Spleen (tissue), 11 donors: Measurements from ENCODE around the gene CS. TPM values are rescaled to one million over a fixed set of nuclear protein-coding genes. Genes with fewer than 3 reads are reported as not detected.

Source experiments
- DNase-seq: peaks from one replicate; pipeline ENCODE4 v3.0.0-alpha.2; 2020
- H3K27ac ChIP-seq, 8 donors: fragments of 200-600 bp; sonication (generic) in 7 of 8; 1 replicate in 4 of 8; 2 replicates in 4 of 8; pipeline versions ENCODE4 v1.5.0 to v1.8.0; 2016 to 2021; ENCODE audit warnings: inconsistent platforms in 4 of 8, mild to moderate bottlenecking in 4 of 8, moderate library complexity in 1 of 8
- H3K27me3 ChIP-seq, 7 donors: fragments of 200-600 bp; sonication (generic) in 6 of 7; replicated peaks in 1 of 7; 1 replicate in 4 of 7; 2 replicates in 3 of 7; pipeline versions ENCODE4 v1.5.0 to v1.8.0; 2016 to 2021; ENCODE audit warnings: inconsistent platforms in 3 of 7, mild to moderate bottlenecking in 1 of 7
- H3K36me3 ChIP-seq, 6 donors: fragments of 200-600 bp; sonication (generic) in 5 of 6; 1 replicate in 4 of 6; 2 replicates in 2 of 6; pipeline versions ENCODE4 v1.5.0 to v1.8.0; 2016 to 2021; ENCODE audit warnings: inconsistent platforms in 2 of 6
- H3K4me1 ChIP-seq, 6 donors: fragments of 200-600 bp; sonication (generic) in 5 of 6; 1 replicate in 3 of 6; 2 replicates in 3 of 6; pipeline versions ENCODE4 v1.5.0 to v1.8.0; 2016 to 2021; ENCODE audit warnings: inconsistent platforms in 3 of 6
- H3K4me3 ChIP-seq, 8 donors: fragments of 200-600 bp; sonication (generic) in 7 of 8; 1 replicate in 4 of 8; 2 replicates in 4 of 8; pipeline versions ENCODE4 v1.5.0 to v1.8.0; 2016 to 2021; ENCODE audit warnings: inconsistent platforms in 4 of 8, mild to moderate bottlenecking in 4 of 8, moderate library complexity in 2 of 8
- H3K9me3 ChIP-seq, 8 donors: fragments of 200-600 bp; sonication (generic) in 7 of 8; 1 replicate in 4 of 8; 2 replicates in 4 of 8; pipeline versions ENCODE4 v1.5.0 to v1.8.0; 2016 to 2021; ENCODE audit warnings: inconsistent platforms in 4 of 8
- CTCF ChIP-seq, 11 experiments: fragments of 200-600 bp in 7 of 11; fragments of 450-650 bp in 4 of 11; sonication (generic) in 4 of 11; IDR thresholded peaks in 8 of 11; conservative IDR thresholded peaks in 3 of 11; 1 replicate in 7 of 11; 2 replicates in 4 of 11; pipeline versions ENCODE4 v1.4.0 to v1.8.0; 2016 to 2021; ENCODE audit warnings: antibody characterized with exemption in 11 of 11, inconsistent platforms in 4 of 11, mild to moderate bottlenecking in 1 of 11
- POLR2A ChIP-seq, 3 donors: fragments of 450-650 bp; IDR thresholded peaks; one replicate each; pipeline ENCODE4 v1.5.1; 2017; ENCODE audit warnings: antibody characterized with exemption in 3 of 3, mild to moderate bottlenecking in 1 of 3
- POLR2AphosphoS5 ChIP-seq, 3 donors: sonication (generic); formaldehyde crosslinking; IDR thresholded peaks; one replicate each; pipeline ENCODE4 v1.5.1; 2017; ENCODE audit warnings: antibody characterized with exemption in 3 of 3
- WGBS, 5 donors: extraction: QIAGEN DNeasy Blood & Tissue Kit in 3 of 5; methylation state at CpG; one replicate each; pipeline versions ENCODE4 v1.1.5 to v1.1.7; 2013 to 2018; 5-methylcytosine and 5-hydroxymethylcytosine counted together
- intact Hi-C: fragments of 100-400 bp; cut with DNase I; formaldehyde crosslinking; loops from one replicate; pipeline ENCODE4 v1.15.0; 2023; ENCODE audit warnings: low total_unique reads
- polyA plus RNA-seq, 3 donors: library from polyadenylated mRNA; stranded (reverse); fragments of 200-250 nt; gene quantifications; one replicate each; pipeline ENCODE4 v1.2.1, GENCODE V29; 2013
- total RNA-seq, 7 donors: library from RNA; depleted of rRNA in 3 of 7; stranded (reverse); fragments of >200 nt in 3 of 7; fragmentation: NEBNext Ultra II Directional in 4 of 7; extraction: Animal tissue kit (Norgen Biotek cat#: 25700) in 4 of 7; gene quantifications; one replicate each; pipeline versions ENCODE4 v1.1.0 to v1.2.1, GENCODE V29; 2016 to 2021
- donor health status: healthy with polysubstance abuse.
- donor health status: DM: no; HTN: no; CAD: no; lungs with moderate emphysema.
- donor health status: DM: no; HTN: no; CAD: no.
- donor health status: Bipolar disorder and iron deficiency.
- donor health status: healthy.
- donor health status: DM: no; HTN: no; CAD: no.
- donor health status: DM: yes; HTN: yes; CAD: no.

CS gene
- total and polyA plus RNA-seq, 10 donors = 35.6 to 141 (median 125) TPM

GRCh38 chr12:56341616-56342015 is 41.5 kb upstream of the CS start:
- peaks cover 0 to 59% (median 44%) of the 10 kb centered on the region in 6 donors for H3K36me3 ChIP-seq
- H3K27ac ChIP-seq = peak overlapping the region in 1 of 8 donors; percentile 33
- TF ChIP-seq POLR2A (IDR thresholded peaks at IDR 0.05) (no peak), POLR2AphosphoS5 (IDR thresholded peaks at IDR 0.05) (no peak), CTCF (IDR thresholded peaks at IDR 0.05 in 8 of 11, conservative IDR thresholded peaks at IDR 0.05 in 3 of 11) (no peak)
- 36 to 80% (median 55%) methylated on average over 1 of the region's 1 CpG for WGBS, 5 donors
- no peak overlapping the region for H3K4me3 ChIP-seq
- no peak for DNase-seq
- intact Hi-C loops = no loop called here
- peaks cover 2 to 35% (median 22%) of the 10 kb centered on the region in 6 donors for H3K4me1 ChIP-seq
- no peaks in the 10 kb centered on the region for H3K27me3 ChIP-seq
- H3K9me3 ChIP-seq = no peaks in the 10 kb centered on the region

GRCh38 chr12:56339158-56339422 is 39.0 kb upstream of the CS start:
- peaks cover 4 to 46% (median 31%) of the 10 kb centered on the region in 6 donors for H3K4me1 ChIP-seq
- 74 to 100% (median 90%) methylated on average over 1 of the region's 1 CpG for WGBS, 5 donors
- peak overlapping the region in 3 of 8 donors; percentile 5 to 61 (median 12) for H3K4me3 ChIP-seq

GRCh38 chr12:56338308-56339157 is 38.4 kb upstream of the CS start, which contains the start of gene IL23A:
Gene IL23A, plus strand, starts transcription at chr12:56338884. Its CDS starts 161 bp downstream, at chr12:56339045.
- H3K27me3 ChIP-seq = no peaks in the 10 kb centered on the region
- TF ChIP-seq CTCF (IDR thresholded peaks at IDR 0.05 in 8 of 11, conservative IDR thresholded peaks at IDR 0.05 in 3 of 11) = no peak
- TF ChIP-seq POLR2A (IDR thresholded peaks at IDR 0.05) = peak in 1 of 3 donors; percentile 35
- TF ChIP-seq POLR2AphosphoS5 (IDR thresholded peaks at IDR 0.05) = peak; percentile 41 to 69 (median 60)
- H3K4me1 ChIP-seq = peaks cover 4 to 46% (median 32%) of the 10 kb centered on the region in 6 donors
- intact Hi-C loops = loop anchor here (10.0 kb wide), 1 partner anchor 126 kb away; the partner anchor contains the start of gene SPRYD4
- 30 to 37% (median 33%) methylated on average over 9 of the region's 9 CpGs for WGBS, 5 donors
- peak within 1 kb of the TSS in 3 of 8 donors; percentile 5 to 61 (median 12) for H3K4me3 ChIP-seq
- H3K36me3 ChIP-seq = peaks cover 0 to 28% (median 15%) of the 10 kb centered on the region in 6 donors
- no peaks in the 10 kb centered on the region for H3K9me3 ChIP-seq
- DNase-seq = peak; percentile 79
- peak within 1 kb of the TSS; percentile 69 to 91 (median 80) for H3K27ac ChIP-seq

More at GRCh38 chr12:56339158-56339422, 39.0 kb upstream of the CS start:
- intact Hi-C loops = loop anchor here (10.0 kb wide), 1 partner anchor 126 kb away; the partner anchor contains the start of gene SPRYD4
- H3K36me3 ChIP-seq = peaks cover 0 to 33% (median 20%) of the 10 kb centered on the region in 6 donors
- peak overlapping the region; percentile 69 to 91 (median 80) for H3K27ac ChIP-seq
- DNase-seq = no peak
- TF ChIP-seq POLR2AphosphoS5 (IDR thresholded peaks at IDR 0.05) (peak in 1 of 3 donors; percentile 7), CTCF (IDR thresholded peaks at IDR 0.05 in 8 of 11, conservative IDR thresholded peaks at IDR 0.05 in 3 of 11) (no peak)
- H3K27me3 ChIP-seq = no peaks in the 10 kb centered on the region
- no peaks in the 10 kb centered on the region for H3K9me3 ChIP-seq

GRCh38 chr12:56337753-56338251 is 37.7 kb upstream of the CS start:
- Histone ChIP-seq H3K4me1 (peaks cover 9 to 53% (median 38%) of the 10 kb centered on the region in 6 donors), H3K27ac (peak overlapping the region in 7 of 8 donors; percentile 75 to 91 (median 81)), H3K4me3 (no peak overlapping the region), H3K36me3 (peaks cover 0 to 20% (median 7%) of the 10 kb centered on the region in 6 donors), H3K9me3 (no peaks in the 10 kb centered on the region), H3K27me3 (no peaks in the 10 kb centered on the region)
- intact Hi-C loops = loop anchor here (10.0 kb wide), 1 partner anchor 127 kb away; the partner anchor contains the start of gene SPRYD4
- peak; percentile 32 for DNase-seq
- 71 to 86% (median 82%) methylated on average over 8 of the region's 8 CpGs for WGBS, 5 donors
- TF ChIP-seq POLR2AphosphoS5 (IDR thresholded peaks at IDR 0.05) (no peak), POLR2A (IDR thresholded peaks at IDR 0.05) (no peak), CTCF (IDR thresholded peaks at IDR 0.05 in 8 of 11, conservative IDR thresholded peaks at IDR 0.05 in 3 of 11) (no peak)
